Activated CD4-positive, alpha-beta memory T cell treated with anti-CD3 and anti-CD28 coated beads for 36 hours (primary cell): ENCODE results near the gene SLC34A3. TPM values are rescaled to one million over a fixed set of nuclear protein-coding genes. Genes with fewer than 3 reads are reported as not detected.

ENCODE experiments used
- CTCF ChIA-PET: fragments of 350-600 bp; sonication (Branson Sonifier 250); formaldehyde crosslinking; loops from one replicate; lab custom pipeline; 2021; ENCODE audit warnings: antibody characterized with exemption, inconsistent platforms; lab: Charles Lee
- POLR2A ChIA-PET: fragments of 350-600 bp; sonication (Branson Sonifier 250); formaldehyde crosslinking; loops from one replicate; lab custom pipeline; 2021; ENCODE audit warnings: antibody characterized with exemption; lab: Charles Lee
- DNase-seq: peaks from one replicate; pipeline ENCODE4 v3.0.0-alpha.2; 2020
- H3K27ac Mint-ChIP-seq: one replicate; pipeline ENCODE4 v1.8.0; 2021; ENCODE audit warnings: mixed read lengths
- H3K27me3 Mint-ChIP-seq: one replicate; pipeline ENCODE4 v1.8.0; 2021; ENCODE audit warnings: mixed read lengths
- H3K36me3 Mint-ChIP-seq: one replicate; pipeline ENCODE4 v1.8.0; 2021; ENCODE audit warnings: mixed read lengths
- H3K4me1 Mint-ChIP-seq: one replicate; pipeline ENCODE4 v1.8.0; 2021; ENCODE audit warnings: low read depth, mixed read lengths
- H3K4me3 Mint-ChIP-seq: one replicate; pipeline ENCODE4 v1.8.0; 2021; ENCODE audit warnings: mild to moderate bottlenecking, mixed read lengths
- H3K9me3 Mint-ChIP-seq: one replicate; pipeline ENCODE4 v1.8.0; 2021; ENCODE audit warnings: mixed read lengths
- intact Hi-C: fragments of 100-400 bp; cut with micrococcal nuclease; formaldehyde crosslinking; loops from one replicate; pipeline ENCODE4 v1.15.1; 2023
- total RNA-seq, 2 experiments: library from RNA; stranded (reverse); gene quantifications; one replicate each; pipeline ENCODE4 v1.2.3, GENCODE V29; 2021

The SLC34A3 gene
- total RNA-seq, 2 experiments from 2014 or later: not detected

DNA sequence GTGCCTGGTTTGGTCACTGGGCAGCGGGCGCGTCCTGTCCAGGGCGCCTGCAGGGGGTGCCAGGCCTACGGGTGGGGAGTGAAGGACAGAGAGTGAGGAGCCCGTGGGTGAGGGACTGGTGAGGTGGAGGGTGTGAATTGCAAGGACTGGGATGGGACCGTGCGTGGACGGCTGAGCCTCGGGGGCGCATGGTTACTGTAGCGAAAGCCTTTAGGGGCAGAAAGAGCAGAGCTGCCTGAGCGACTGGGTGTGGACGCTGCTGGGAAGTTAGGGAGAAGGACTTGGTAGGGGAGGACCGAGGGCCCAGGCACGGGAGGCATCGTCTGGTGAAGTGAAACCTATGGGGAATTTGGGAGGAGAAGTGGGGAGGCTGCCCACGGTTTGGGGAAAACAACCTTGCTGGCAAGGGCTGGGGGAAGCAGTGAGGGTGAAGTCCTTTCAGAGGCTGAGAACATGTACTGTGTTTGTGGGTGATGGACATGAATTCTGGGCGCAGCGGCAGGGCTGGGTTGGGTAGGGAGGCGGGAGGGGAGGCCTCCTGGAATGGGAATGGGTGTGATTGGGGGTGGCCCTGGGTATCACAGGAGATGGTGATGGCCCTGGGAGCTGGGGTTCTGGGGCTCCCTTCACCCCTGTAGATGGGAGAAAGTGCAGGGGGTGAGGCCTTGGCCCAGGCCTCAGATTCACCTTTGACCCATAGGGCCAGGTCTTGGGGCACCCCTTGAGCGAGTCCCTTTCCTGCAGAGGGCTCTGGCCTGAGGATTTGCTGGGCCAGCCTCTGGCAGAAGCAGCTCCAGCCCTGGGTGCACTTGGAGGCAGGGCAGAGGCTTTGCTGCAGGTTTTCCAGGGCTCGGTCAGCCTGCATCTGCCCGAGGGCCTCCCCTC, 45.1 kb downstream of the SLC34A3 start:
- Mint-ChIP-seq H3K27ac (no peak overlapping the region), H3K4me1 (peaks cover 15% of the 10 kb centered on the region), H3K4me3 (no peak overlapping the region), H3K9me3 (no peaks in the 10 kb centered on the region), H3K36me3 (peaks cover 6% of the 10 kb centered on the region), H3K27me3 (no peaks in the 10 kb centered on the region)
- intact Hi-C loops: no loop called here
- ChIA-PET CTCF (interaction anchor here (1.4 kb wide), 1 partner anchor 48 kb away, joined by 3 read pairs; the partner anchor contains the start of gene RNF224), POLR2A (no interaction called here)
- DNase-seq: no peak

DNA sequence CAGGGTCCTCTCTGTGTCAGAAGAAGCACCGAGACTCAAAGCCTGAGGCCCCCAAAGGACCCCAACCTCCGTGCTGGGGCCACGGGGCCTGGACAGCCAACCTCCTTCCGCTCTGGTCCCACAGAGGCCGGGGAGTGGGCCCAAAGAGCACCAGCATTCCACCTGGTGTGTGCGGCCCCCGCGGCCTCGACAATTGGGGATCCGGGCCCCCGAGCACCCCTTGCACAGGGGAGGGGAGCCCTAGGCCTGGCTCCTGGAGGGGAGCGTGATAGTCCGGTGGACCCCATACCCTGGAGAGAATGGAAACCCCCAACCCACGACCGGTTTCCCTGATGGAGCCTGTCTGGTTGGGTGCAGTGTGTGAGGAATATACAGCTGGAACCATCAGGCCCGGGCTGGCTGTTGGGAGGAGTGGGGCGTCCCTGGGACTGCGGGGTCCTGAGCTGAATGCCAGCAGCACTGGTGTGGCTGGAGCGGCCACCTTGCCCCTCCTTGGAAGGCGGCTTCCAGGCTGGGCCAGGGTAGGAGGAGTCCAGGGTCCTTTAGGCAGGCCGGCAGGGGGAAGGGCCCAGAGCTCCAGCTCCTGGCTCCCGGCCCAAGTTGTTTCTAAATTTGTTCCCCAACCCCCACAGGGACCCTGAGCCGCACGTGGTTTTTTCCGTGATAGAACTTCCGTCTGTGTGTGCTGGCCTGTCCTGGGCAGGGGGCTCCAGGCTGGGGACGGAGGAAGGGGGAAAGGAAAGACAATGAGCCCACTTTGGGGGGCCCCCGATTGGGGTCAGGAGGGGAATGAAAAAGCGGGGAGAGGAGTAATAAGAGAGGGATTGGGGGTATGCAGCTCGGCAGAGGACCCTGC, 46.0 kb downstream of the SLC34A3 start:
- Mint-ChIP-seq H3K4me3 (peak overlapping the region; percentile 75), H3K9me3 (no peaks in the 10 kb centered on the region), H3K27me3 (no peaks in the 10 kb centered on the region), H3K27ac (no peak overlapping the region), H3K4me1 (peaks cover 8% of the 10 kb centered on the region), H3K36me3 (no peaks in the 10 kb centered on the region)
- POLR2A ChIA-PET: interaction anchor here (1.0 kb wide), 1 partner anchor 20 kb away, joined by 3 read pairs; no protein-coding TSS in a partner anchor
- intact Hi-C loops: no loop called here
- CTCF ChIA-PET: interaction anchor here (1.0 to 1.4 kb wide), 2 partner anchors 40 to 49 kb away, joined by 3 to 4 read pairs; partner anchors contain the start of gene RNF224
- no peak for DNase-seq

DNA sequence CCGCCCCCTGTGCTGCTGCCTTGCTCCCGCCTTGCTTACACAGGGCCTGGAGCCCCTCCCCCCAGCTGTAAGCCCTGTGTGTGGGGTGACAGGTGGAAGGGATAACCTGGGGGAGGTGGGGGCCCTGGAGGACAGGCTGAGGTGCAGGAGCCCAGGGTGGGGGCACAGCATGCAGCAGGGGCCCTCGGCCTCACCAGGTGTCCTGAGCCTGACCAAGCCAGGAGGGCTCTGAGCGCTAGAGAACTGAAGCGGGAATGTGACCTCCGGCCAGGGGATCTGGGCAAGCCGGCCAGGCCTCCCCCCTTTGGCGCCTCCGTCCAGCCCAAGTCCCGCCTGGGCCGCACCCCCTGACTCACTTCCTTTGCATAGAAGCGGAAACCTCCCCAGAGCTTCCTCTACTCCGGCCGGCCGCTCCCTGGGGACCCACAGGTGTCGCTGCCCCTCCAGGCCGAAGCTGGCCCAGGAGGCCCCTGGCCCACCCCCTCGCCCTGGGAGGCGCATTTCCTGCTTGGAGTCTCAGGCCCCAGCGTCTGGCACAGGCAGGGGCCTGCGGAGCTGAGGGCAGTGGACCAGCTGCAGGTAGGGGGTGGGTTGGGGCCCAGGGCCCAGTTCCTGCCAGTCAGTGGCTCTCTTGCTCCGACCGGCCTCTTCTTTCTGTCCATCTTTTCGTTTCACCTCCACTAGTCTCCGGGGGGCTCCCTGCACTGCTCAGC, 46.8 kb downstream of the SLC34A3 start, which contains the start of gene TOR4A:
TSS of gene TOR4A (plus strand) at position 398 of the 713 bp plus-strand sequence. CDS start 964 bp downstream, outside the sequence.
- Mint-ChIP-seq H3K36me3 (no peaks in the 10 kb centered on the region), H3K4me3 (peak within 1 kb of the TSS; percentile 75), H3K4me1 (peaks cover 8% of the 10 kb centered on the region), H3K27me3 (no peaks in the 10 kb centered on the region), H3K27ac (peak within 1 kb of the TSS; percentile 46), H3K9me3 (no peaks in the 10 kb centered on the region)
- CTCF ChIA-PET: interaction anchor here (1.0 to 1.4 kb wide), 2 partner anchors 40 to 50 kb away, joined by 3 to 4 read pairs; partner anchors contain the start of gene RNF224
- peak; percentile 67 for DNase-seq
- POLR2A ChIA-PET: interaction anchor here (1.0 kb wide), 1 partner anchor 20 kb away, joined by 3 read pairs; no protein-coding TSS in a partner anchor
- intact Hi-C loops: no loop called here

DNA sequence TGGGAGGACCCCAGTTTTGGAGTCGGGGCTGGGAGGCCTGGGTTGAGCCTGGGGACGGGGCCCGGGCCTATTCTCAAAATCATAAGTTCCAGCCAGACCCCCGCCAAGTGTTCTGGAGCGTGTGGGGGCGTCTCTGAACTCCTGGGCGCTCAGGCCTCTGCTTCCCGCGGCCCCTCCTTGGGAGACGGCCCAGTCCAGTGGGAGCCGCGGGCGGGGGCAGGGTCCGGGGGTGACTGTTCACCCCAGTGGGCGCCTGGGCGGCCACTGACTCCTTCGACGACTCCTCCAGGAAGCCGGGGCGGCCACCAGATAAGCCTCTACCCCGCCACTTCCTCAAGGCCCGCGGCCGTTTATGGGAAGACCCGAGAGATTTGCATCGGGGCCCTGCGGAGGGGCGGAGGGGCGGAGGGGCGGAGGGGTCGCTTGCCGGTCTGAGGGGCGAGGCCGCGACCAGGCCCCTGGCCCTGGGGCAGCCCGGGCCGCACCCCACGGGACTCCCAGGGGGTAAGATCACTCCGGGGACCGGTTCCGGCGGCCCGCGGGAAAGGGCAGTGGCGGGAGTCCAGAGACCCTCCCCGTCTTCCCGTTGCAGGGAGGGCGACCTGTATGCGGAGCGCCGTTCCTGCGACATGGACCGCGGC, 47.5 kb downstream of the SLC34A3 start:
- Mint-ChIP-seq H3K27ac (peak overlapping the region; percentile 46), H3K36me3 (no peaks in the 10 kb centered on the region), H3K27me3 (no peaks in the 10 kb centered on the region), H3K9me3 (no peaks in the 10 kb centered on the region), H3K4me1 (peaks cover 8% of the 10 kb centered on the region), H3K4me3 (peak overlapping the region; percentile 75)
- no peak for DNase-seq
- ChIA-PET POLR2A (no interaction called here), CTCF (interaction anchor here (1.0 kb wide), 1 partner anchor 41 kb away, joined by 4 read pairs; no protein-coding TSS in a partner anchor)
- intact Hi-C loops: no loop called here

DNA sequence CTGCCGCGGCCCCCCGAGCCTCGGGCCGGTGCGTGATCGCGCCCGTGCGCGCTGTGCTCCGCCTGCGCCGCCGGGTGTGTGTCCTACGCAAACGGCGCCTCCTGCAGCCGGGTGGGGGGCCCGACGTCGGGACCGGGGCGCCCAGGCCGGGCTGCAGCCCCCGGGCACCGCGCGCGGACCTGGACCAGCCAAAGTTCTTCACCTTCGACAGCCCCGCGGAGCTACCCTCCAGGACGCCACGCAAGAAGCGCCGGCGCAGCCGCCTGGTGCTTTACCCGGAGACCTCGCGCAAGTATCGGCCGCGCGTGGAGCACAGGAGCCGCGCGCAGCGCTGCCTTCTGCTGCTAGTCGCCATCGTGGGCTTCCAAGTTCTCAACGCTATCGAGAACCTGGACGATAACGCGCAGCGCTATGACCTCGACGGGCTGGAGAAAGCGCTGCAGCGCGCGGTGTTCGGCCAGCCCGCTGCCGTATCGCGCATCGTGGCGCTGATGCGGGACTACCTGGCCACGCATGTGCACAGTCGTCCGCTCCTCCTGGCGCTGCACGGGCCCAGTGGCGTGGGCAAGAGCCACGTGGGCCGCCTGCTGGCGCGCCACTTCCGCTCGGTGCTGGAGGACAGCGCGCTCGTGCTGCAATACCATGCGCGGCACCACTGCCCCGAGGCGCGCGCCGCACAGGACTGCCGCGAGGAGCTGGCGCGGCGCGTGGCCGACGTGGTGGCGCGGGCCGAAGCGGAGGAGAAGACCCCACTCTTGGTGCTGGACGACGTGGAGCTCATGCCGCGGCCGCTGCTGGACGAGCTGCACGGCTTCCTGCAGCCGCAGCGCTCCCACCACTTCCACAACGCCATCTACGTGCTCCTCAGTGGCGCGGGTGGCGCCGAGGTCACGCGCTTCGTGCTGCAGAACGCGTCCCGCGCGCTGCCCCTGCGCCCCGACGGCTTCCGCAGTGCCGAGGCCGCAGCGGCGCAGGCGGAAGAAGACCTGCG, 48.3 kb downstream of the SLC34A3 start:
- no peak for DNase-seq
- CTCF ChIA-PET: no interaction called here
- H3K4me1 Mint-ChIP-seq: peaks cover 8% of the 10 kb centered on the region
- H3K4me3 Mint-ChIP-seq: no peak overlapping the region
- no peaks in the 10 kb centered on the region for H3K9me3 Mint-ChIP-seq
- no peak overlapping the region for H3K27ac Mint-ChIP-seq
- POLR2A ChIA-PET: no interaction called here
- intact Hi-C loops: no loop called here
- H3K36me3 Mint-ChIP-seq: no peaks in the 10 kb centered on the region
- H3K27me3 Mint-ChIP-seq: no peaks in the 10 kb centered on the region

DNA sequence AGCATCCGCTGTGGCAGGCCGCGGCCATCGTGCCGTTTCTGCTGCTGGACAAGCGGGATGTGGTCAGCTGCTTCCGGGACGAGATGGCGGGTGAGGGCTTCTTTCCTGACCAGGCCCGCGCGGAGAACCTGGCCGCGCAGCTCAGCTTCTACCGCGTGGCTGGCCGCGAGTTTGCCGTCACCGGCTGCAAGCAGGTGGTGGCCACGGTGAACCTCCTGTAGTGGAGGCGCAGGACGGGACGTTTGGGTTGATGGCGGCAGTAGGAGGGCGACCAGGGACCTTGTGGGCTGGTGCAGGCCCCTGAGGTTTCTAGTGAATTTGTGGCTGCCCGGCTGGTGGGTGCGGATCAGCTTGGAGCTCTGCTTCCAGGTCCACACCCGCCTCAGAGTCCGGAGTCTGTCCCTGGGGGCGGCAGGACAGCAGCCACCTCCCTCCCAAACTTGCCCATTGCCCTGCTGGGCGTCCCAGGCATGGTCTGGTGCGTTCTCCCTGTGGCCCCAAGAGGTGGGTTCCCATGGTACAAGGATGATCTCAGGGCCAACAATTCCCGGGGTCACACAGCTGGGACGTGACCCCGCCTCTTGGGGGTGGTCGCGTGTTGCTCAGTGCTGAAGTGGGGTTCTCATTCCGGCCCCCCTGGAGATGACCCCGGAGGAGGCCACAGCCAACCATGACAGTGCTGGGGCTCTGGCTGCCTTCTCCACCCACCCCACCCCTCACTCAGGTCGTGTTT, 49.2 kb downstream of the SLC34A3 start:
- CTCF ChIA-PET: no interaction called here
- Mint-ChIP-seq H3K27me3 (no peaks in the 10 kb centered on the region), H3K9me3 (no peaks in the 10 kb centered on the region), H3K4me3 (no peak overlapping the region), H3K36me3 (no peaks in the 10 kb centered on the region), H3K4me1 (peaks cover 8% of the 10 kb centered on the region), H3K27ac (no peak overlapping the region)
- DNase-seq: no peak
- POLR2A ChIA-PET: no interaction called here
- intact Hi-C loops: no loop called here

DNA sequence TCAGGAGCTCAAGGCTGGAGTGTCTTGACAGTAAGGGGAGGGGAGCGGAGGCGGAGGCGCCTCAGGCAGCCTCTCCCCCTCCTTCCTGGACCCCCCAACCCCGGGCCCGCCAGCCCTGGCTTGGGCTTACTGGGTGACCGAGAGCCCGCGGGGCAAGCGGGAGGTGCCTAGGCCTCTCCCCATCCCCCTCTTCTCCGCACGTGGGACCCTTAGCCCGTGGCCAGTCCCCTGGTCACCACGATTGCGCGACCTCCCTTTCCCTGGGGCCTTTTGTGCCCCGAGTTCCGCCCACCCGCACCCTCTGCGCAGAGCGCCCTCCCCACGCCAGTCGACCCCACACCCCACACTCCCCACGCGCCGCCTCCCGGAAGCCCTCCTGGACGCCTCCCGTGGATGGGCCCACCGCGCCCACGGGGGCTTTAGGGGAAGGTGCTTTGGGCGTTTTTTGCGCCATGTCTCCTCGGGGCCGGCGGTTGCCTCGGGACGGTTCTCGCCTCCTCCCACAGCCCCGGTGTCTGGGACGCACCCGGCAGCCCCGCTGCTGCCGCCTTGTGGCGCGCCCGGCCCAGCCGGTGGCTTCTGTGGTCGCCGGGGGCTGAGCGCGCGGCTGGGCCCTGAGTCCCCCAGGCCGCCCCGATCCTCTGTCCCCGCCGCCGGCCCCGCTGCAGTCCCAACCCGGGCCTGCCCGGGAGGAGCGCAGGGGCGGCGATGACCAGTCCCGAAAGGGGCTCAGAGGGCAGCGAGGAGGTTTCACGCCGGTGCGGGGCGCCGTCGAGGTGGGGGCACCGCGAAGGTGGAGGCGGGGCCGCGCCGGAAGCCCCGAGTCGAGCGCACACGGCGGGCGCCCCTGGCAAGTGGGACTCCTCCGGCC, 50.0 kb downstream of the SLC34A3 start:
- no peak overlapping the region for H3K4me3 Mint-ChIP-seq
- CTCF ChIA-PET: no interaction called here
- intact Hi-C loops: no loop called here

DNA sequence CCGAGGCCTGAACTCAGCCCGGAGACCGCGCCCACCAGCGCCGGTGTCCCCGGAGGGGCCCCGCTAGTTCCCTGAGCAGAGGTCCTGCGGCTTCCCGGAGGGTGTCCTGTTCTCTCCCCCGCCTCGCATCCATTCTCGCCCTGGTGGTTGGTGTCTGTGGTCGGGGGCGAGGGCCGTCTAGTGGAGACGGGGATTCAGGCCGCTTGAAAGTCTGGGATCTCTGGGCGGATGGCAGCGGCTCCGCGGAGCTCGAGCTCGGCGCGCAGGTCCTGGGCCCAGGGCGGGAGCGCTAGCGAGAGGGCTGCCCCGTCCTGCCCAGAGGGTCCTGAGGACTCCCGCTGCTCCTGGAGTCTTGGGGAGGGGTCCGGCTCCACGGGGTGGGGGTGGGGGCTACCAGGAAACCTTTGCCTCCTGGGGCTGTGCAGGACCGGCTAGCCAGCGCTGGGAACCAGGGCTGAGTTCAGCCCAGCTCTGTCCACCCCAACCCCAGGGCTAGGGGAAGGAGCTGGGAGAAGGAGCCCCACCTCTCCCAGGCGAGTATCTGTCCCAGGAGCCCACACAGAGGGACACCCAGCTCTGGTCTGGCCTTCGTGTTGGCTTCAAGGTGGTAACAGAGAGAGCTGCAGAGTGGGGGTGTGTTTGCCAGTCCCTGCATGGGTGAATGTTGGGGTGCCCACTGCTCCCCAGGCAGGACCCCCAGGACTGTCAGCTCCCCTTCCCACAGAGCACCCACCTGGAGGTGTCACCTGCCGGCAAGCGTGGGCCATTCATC, 50.8 kb downstream of the SLC34A3 start:
- no peak overlapping the region for H3K27ac Mint-ChIP-seq
- ChIA-PET CTCF (interaction anchor here (0.6 kb wide), 1 partner anchor 107 kb away, joined by 4 read pairs; no protein-coding TSS in a partner anchor), POLR2A (no interaction called here)
- no peak for DNase-seq
- H3K27me3 Mint-ChIP-seq: no peaks in the 10 kb centered on the region
- H3K4me1 Mint-ChIP-seq: peaks cover 7% of the 10 kb centered on the region
- intact Hi-C loops: no loop called here
- H3K9me3 Mint-ChIP-seq: no peaks in the 10 kb centered on the region
- no peaks in the 10 kb centered on the region for H3K36me3 Mint-ChIP-seq
- H3K4me3 Mint-ChIP-seq: no peak overlapping the region

More for the DNA sequence above, 50.0 kb downstream of the SLC34A3 start:
- H3K4me1 Mint-ChIP-seq: peaks cover 8% of the 10 kb centered on the region
- H3K27me3 Mint-ChIP-seq: no peaks in the 10 kb centered on the region
- H3K9me3 Mint-ChIP-seq: no peaks in the 10 kb centered on the region
- no peak overlapping the region for H3K27ac Mint-ChIP-seq
- DNase-seq: no peak
- POLR2A ChIA-PET: no interaction called here
- no peaks in the 10 kb centered on the region for H3K36me3 Mint-ChIP-seq
